GM23248 (cell line): ENCODE data around the gene ACTN4.

Source experiments
- EZH2 ChIP-seq: fragments of 200-600 bp; sonication (generic); IDR thresholded peaks from 2 replicates; pipeline ENCODE4 v1.6.1; 2018; ENCODE audit warnings: antibody characterized with exemption, mild to moderate bottlenecking; ENCODE audit not compliant: insufficient read depth, poor library complexity, severe bottlenecking
- EZH2phosphoT487 ChIP-seq: fragments of 200-600 bp; sonication (generic); IDR thresholded peaks from 2 replicates; pipeline ENCODE4 v1.6.1; 2018; ENCODE audit warnings: antibody characterized with exemption, moderate library complexity, mild to moderate bottlenecking, low read depth; ENCODE audit not compliant: insufficient read depth

GRCh38 chr19:38655148-38655824 lies 7.8 kb downstream of the ACTN4 start:
- TF ChIP-seq EZH2 (no peak), EZH2phosphoT487 (no peak)
